HepG2 (cell line): Measurements from ENCODE around the gene CEACAM16.

Source experiments
- FOXK1 ChIP-seq: sonication (generic); formaldehyde crosslinking; IDR thresholded peaks from 2 replicates; pipeline ENCODE4 v1.4.0; 2020; ENCODE audit warnings: low read depth, missing genetic modification reagents, borderline replicate concordance
- GABPA ChIP-seq, 2 experiments: IDR thresholded peaks; 2 replicates each; pipeline ENCODE4 v1.6.1; 2011 to 2016; ENCODE audit warnings: low read depth in 2 of 2, low read length in 1 of 2, missing biosample characterization in 1 of 2, missing genetic modification characterization in 1 of 2
- KLF9 ChIP-seq: IDR thresholded peaks from 2 replicates; pipeline ENCODE4 v1.6.1; 2016; ENCODE audit warnings: low read depth
- MZF1 ChIP-seq: sonication (generic); formaldehyde crosslinking; IDR thresholded peaks from 2 replicates; pipeline ENCODE4 v1.8.1; 2023; ENCODE audit warnings: mild to moderate bottlenecking, missing genetic modification reagents, borderline replicate concordance
- POLR2G ChIP-seq: fragments of 200-400 bp; formaldehyde crosslinking; IDR thresholded peaks from 2 replicates; pipeline ENCODE4 v1.6.1; 2018; ENCODE audit warnings: mild to moderate bottlenecking, low read depth, low read length, moderate library complexity
- PRPF4 ChIP-seq: fragments of 200-400 bp; formaldehyde crosslinking; IDR thresholded peaks from 2 replicates; pipeline ENCODE4 v1.6.1; 2016; ENCODE audit warnings: low read length, low read depth; ENCODE audit not compliant: poor library complexity, severe bottlenecking
- TF ChIP-seq, protein P1 (sequence below): sonication (generic); formaldehyde crosslinking; IDR thresholded peaks from 2 replicates; pipeline ENCODE4 v1.5.0; 2020; ENCODE audit warnings: mild to moderate bottlenecking, missing genetic modification reagents, moderate library complexity
- TF ChIP-seq, protein P2 (sequence below): sonication (generic); formaldehyde crosslinking; IDR thresholded peaks from 2 replicates; pipeline ENCODE4 v1.5.1; 2020; ENCODE audit warnings: mild to moderate bottlenecking, missing genetic modification reagents, moderate library complexity

DNA sequence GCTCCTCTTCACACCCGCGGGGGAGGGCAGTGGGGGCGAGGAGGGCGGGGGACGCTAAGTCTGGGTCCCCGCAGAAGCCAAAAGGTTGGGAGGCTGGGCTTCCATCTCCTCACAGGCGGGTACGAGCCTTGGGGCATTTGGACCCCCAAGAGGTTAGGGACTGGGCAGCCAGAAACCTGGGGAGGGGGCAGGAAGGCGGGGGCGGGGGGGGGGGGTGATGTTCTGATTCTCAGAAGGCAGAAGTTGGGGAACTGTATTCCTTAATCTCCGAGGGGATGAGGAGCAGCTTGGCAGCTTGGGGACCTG is 54.6 kb downstream of the CEACAM16 start:
- TF ChIP-seq KLF9 (CRISPR knock-in tag) (no peak), MZF1 (CRISPR knock-in tag) (no peak), PRPF4 (no peak), GABPA (IDR thresholded peaks at IDR 0.05; ENCODE audit: low read depth, low read length) (no peak), GABPA (CRISPR knock-in tag; IDR thresholded peaks at IDR 0.05; ENCODE audit: low read depth) (no peak), FOXK1 (no peak), POLR2G (no peak)
- TF ChIP-seq, protein P1, sequence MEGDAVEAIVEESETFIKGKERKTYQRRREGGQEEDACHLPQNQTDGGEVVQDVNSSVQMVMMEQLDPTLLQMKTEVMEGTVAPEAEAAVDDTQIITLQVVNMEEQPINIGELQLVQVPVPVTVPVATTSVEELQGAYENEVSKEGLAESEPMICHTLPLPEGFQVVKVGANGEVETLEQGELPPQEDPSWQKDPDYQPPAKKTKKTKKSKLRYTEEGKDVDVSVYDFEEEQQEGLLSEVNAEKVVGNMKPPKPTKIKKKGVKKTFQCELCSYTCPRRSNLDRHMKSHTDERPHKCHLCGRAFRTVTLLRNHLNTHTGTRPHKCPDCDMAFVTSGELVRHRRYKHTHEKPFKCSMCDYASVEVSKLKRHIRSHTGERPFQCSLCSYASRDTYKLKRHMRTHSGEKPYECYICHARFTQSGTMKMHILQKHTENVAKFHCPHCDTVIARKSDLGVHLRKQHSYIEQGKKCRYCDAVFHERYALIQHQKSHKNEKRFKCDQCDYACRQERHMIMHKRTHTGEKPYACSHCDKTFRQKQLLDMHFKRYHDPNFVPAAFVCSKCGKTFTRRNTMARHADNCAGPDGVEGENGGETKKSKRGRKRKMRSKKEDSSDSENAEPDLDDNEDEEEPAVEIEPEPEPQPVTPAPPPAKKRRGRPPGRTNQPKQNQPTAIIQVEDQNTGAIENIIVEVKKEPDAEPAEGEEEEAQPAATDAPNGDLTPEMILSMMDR (CRISPR knock-in tag): no peak
- TF ChIP-seq, protein P2, sequence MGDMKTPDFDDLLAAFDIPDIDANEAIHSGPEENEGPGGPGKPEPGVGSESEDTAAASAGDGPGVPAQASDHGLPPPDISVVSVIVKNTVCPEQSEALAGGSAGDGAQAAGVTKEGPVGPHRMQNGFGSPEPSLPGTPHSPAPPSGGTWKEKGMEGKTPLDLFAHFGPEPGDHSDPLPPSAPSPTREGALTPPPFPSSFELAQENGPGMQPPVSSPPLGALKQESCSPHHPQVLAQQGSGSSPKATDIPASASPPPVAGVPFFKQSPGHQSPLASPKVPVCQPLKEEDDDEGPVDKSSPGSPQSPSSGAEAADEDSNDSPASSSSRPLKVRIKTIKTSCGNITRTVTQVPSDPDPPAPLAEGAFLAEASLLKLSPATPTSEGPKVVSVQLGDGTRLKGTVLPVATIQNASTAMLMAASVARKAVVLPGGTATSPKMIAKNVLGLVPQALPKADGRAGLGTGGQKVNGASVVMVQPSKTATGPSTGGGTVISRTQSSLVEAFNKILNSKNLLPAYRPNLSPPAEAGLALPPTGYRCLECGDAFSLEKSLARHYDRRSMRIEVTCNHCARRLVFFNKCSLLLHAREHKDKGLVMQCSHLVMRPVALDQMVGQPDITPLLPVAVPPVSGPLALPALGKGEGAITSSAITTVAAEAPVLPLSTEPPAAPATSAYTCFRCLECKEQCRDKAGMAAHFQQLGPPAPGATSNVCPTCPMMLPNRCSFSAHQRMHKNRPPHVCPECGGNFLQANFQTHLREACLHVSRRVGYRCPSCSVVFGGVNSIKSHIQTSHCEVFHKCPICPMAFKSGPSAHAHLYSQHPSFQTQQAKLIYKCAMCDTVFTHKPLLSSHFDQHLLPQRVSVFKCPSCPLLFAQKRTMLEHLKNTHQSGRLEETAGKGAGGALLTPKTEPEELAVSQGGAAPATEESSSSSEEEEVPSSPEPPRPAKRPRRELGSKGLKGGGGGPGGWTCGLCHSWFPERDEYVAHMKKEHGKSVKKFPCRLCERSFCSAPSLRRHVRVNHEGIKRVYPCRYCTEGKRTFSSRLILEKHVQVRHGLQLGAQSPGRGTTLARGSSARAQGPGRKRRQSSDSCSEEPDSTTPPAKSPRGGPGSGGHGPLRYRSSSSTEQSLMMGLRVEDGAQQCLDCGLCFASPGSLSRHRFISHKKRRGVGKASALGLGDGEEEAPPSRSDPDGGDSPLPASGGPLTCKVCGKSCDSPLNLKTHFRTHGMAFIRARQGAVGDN: no peak; the same call in 1 of the 2 replicates
